Measurements from ENCODE around the gene SLC25A44. TPM values are rescaled to one million over a fixed set of nuclear protein-coding genes. Genes with fewer than 3 reads are reported as not detected.

Gene SLC25A44
- total RNA-seq, 2 donors from 2014 or later = 15.5 to 18.5 TPM

- Histone ChIP-seq H3K4me3 (no peak overlapping the region), H3K27ac (no peak overlapping the region), H3K36me3 (no peaks in the 10 kb centered on the region), H3K4me1 (peaks cover 0 to 29% of the 10 kb centered on the region in 2 donors), H3K9me3 (no peaks in the 10 kb centered on the region), H3K27me3 (no peaks in the 10 kb centered on the region)
- TF ChIP-seq CTCF (IDR thresholded peaks at IDR 0.05) = no peak
- DNase-seq (ENCODE audit: low spot score) = no peak
These were observed 29.6 kb upstream of the SLC25A44 start for GRCh38 chr1:156164125-156164831.

GRCh38 chr1:156165083-156165482 lies 28.8 kb upstream of the SLC25A44 start:
- Histone ChIP-seq H3K4me1 (peaks cover 0 to 26% of the 10 kb centered on the region in 2 donors), H3K4me3 (no peak overlapping the region), H3K27ac (no peak overlapping the region), H3K36me3 (no peaks in the 10 kb centered on the region), H3K27me3 (no peaks in the 10 kb centered on the region), H3K9me3 (no peaks in the 10 kb centered on the region)
- no peak for TF ChIP-seq CTCF (IDR thresholded peaks at IDR 0.05)
- no peak for DNase-seq (ENCODE audit: low spot score)

DNA sequence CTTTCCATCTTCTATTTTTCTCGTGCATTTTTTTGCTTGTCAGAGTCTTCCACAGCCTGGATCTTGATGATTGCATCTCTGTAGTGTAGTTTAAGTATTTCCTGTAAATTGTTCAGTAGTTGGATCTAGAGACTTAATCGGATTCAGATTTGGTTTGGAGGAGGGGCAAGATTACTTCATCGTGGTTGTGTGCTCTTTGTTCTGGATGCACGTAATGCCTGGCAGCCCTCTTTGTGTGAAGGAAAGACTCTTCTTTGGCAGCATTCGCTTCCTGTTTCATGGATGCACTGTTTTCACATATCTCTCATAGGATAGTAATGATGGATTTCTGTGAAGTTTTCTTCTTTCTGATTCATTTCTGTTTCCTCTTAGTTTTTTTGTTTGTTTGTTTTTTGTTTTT lies 26.4 kb upstream of the SLC25A44 start:
- Histone ChIP-seq H3K9me3 (no peaks in the 10 kb centered on the region), H3K27me3 (no peaks in the 10 kb centered on the region), H3K4me1 (peaks cover 0 to 6% of the 10 kb centered on the region in 2 donors), H3K27ac (no peak overlapping the region), H3K36me3 (no peaks in the 10 kb centered on the region), H3K4me3 (no peak overlapping the region)
- TF ChIP-seq CTCF (IDR thresholded peaks at IDR 0.05) = no peak
- no peak for DNase-seq (ENCODE audit: low spot score)

DNA sequence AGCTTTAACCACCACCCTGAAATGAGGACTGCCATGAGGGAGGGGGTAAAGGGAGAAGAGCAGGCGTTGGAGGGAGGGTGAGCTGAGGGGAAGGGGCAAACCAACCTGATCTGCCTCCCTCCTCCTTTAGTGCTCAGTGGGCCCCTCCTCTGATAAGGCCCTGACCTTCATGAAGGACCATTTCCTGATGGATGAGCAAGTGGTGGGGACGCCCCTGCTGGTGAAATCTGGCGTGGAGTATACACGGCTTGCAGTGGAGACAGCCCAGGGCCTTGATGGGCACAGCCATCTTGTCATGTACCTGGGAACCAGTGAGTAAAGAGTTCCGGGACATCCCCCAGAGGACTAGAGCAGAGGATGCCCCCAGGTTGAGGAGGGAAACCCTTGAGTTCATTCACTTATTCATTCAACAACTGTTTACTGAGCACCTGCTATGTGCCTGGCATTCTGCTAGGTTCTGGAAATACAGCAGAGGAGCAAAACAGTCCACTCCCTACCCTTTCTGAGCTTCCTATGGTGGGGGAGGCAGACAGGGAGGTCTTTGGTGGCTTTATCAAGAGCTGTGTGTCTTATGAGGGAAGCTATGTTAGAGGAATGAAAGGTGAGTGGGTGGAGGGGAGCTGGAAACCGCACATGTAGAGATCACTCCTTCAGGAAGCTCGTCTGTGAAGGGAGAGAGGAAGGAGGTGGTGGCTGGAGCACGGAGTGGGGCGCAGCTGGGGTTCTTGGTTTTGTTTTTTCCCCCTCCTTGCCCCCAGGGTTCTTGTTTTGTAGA lies 21.0 kb upstream of the SLC25A44 start:
- Histone ChIP-seq H3K4me3 (no peak overlapping the region), H3K4me1 (no peaks in the 10 kb centered on the region), H3K36me3 (no peaks in the 10 kb centered on the region), H3K27me3 (no peaks in the 10 kb centered on the region), H3K27ac (no peak overlapping the region), H3K9me3 (no peaks in the 10 kb centered on the region)
- no peak for DNase-seq (ENCODE audit: low spot score)
- no peak for TF ChIP-seq CTCF (IDR thresholded peaks at IDR 0.05)

- H3K27ac ChIP-seq = no peak overlapping the region
- no peak overlapping the region for H3K4me3 ChIP-seq
- no peaks in the 10 kb centered on the region for H3K4me1 ChIP-seq
- H3K27me3 ChIP-seq = no peaks in the 10 kb centered on the region
- H3K36me3 ChIP-seq = no peaks in the 10 kb centered on the region
- no peak for TF ChIP-seq CTCF (IDR thresholded peaks at IDR 0.05)
- no peak for DNase-seq (ENCODE audit: low spot score)
- no peaks in the 10 kb centered on the region for H3K9me3 ChIP-seq
These were observed 17.2 kb upstream of the SLC25A44 start for GRCh38 chr1:156176610-156177210.

All from right atrium auricular region (tissue), 2 donors.